HEK293 (cell line): Measurements from ENCODE around the gene NEGR1.
"Not testable (repeated sequence)": the region's sequence is repeated elsewhere in the genome, so short reads cannot be mapped to it uniquely, and the experiment has no call there.

ENCODE experiments used
- CTCF ChIA-PET: fragments of 350-600 bp; formaldehyde crosslinking; extraction: SDS; loops from one replicate; lab custom pipeline; 2021; ENCODE audit warnings: antibody characterized with exemption; lab: Yijun Ruan, JAX
- POLR2A ChIA-PET: fragments of 300-600 bp; formaldehyde crosslinking; extraction: SDS; loops from one replicate; lab custom pipeline; 2020; ENCODE audit warnings: antibody characterized with exemption, inconsistent platforms; lab: Yijun Ruan, JAX
- H3K27ac ChIP-seq: fragments of 200-500 bp; sonication (Bioruptor generic); 2 replicates; pipeline ENCODE4 v1.5.1; 2014; ENCODE audit warnings: low read depth, low read length, control low read depth, inconsistent platforms; ENCODE audit errors: extremely low read depth
- H3K36me3 ChIP-seq, 2 experiments: fragments of 200-500 bp in 1 of 2; sonication (Bioruptor generic) in 1 of 2; 1 replicate in 1 of 2; 2 replicates in 1 of 2; pipeline ENCODE4 v1.5.1; 2014 to 2017; ENCODE audit warnings: inconsistent platforms in 2 of 2, low read length in 2 of 2; ENCODE audit not compliant: control insufficient read depth in 2 of 2, insufficient read depth in 1 of 2
- H3K4me1 ChIP-seq: fragments of 200-500 bp; sonication (Bioruptor generic); 2 replicates; pipeline ENCODE4 v1.5.1; 2014; ENCODE audit warnings: mild to moderate bottlenecking, low read length, inconsistent platforms; ENCODE audit not compliant: control insufficient read depth, insufficient read depth
- H3K4me3 ChIP-seq: 2 replicates; pipeline ENCODE4 v1.5.1; 2011; ENCODE audit warnings: low read depth, mild to moderate bottlenecking, control low read depth, low read length, moderate library complexity
- H3K9me3 ChIP-seq: fragments of 200-500 bp; sonication (Bioruptor generic); 2 replicates; pipeline ENCODE4 v1.5.1; 2014; ENCODE audit warnings: low read depth, low read length, inconsistent platforms; ENCODE audit not compliant: control insufficient read depth, insufficient read depth
- EGR2 ChIP-seq: fragments of 450-650 bp; formaldehyde crosslinking; IDR thresholded peaks from 2 replicates; pipeline ENCODE4 v1.5.1; 2016; ENCODE audit warnings: low read depth, missing biosample characterization, missing genetic modification characterization
- GFI1B ChIP-seq: fragments of 450-650 bp; formaldehyde crosslinking; IDR thresholded peaks from 2 replicates; pipeline ENCODE4 v1.5.1; 2016; ENCODE audit warnings: missing biosample characterization, missing genetic modification characterization
- GLIS1 ChIP-seq: fragments of 450-650 bp; formaldehyde crosslinking; IDR thresholded peaks from 2 replicates; pipeline ENCODE4 v1.5.1; 2016; ENCODE audit warnings: missing biosample characterization, missing genetic modification characterization
- KLF7 ChIP-seq: fragments of 450-650 bp; formaldehyde crosslinking; IDR thresholded peaks from 2 replicates; pipeline ENCODE4 v1.5.1; 2016; ENCODE audit warnings: missing biosample characterization, missing genetic modification characterization, borderline replicate concordance
- ZBTB1 ChIP-seq: fragments of 450-650 bp; formaldehyde crosslinking; IDR thresholded peaks from 2 replicates; pipeline ENCODE4 v1.5.1; 2016; ENCODE audit warnings: missing biosample characterization, missing genetic modification characterization
- ZBTB6 ChIP-seq: fragments of 450-650 bp; formaldehyde crosslinking; IDR thresholded peaks from 2 replicates; pipeline ENCODE4 v1.5.1; 2017; ENCODE audit warnings: missing biosample characterization, missing genetic modification characterization
- ZEB2 ChIP-seq: fragments of 450-650 bp; formaldehyde crosslinking; IDR thresholded peaks from 2 replicates; pipeline ENCODE4 v1.5.1; 2016; ENCODE audit warnings: missing biosample characterization, missing genetic modification characterization
- ZFHX2 ChIP-seq: fragments of 450-650 bp; formaldehyde crosslinking; conservative IDR thresholded peaks from 2 replicates; pipeline ENCODE4 v1.5.1; 2016; ENCODE audit warnings: missing biosample characterization, missing genetic modification characterization
- ZIC2 ChIP-seq: fragments of 450-650 bp; formaldehyde crosslinking; IDR thresholded peaks from 2 replicates; pipeline ENCODE4 v1.5.1; 2016; ENCODE audit warnings: missing biosample characterization, missing genetic modification characterization
- ZNF138 ChIP-seq: fragments of 450-650 bp; formaldehyde crosslinking; IDR thresholded peaks from 2 replicates; pipeline ENCODE4 v1.5.1; 2016; ENCODE audit warnings: missing biosample characterization, missing genetic modification characterization, borderline replicate concordance
- ZNF174 ChIP-seq: fragments of 450-650 bp; formaldehyde crosslinking; IDR thresholded peaks from 2 replicates; pipeline ENCODE4 v1.5.0; 2017; ENCODE audit warnings: missing biosample characterization, mild to moderate bottlenecking, missing genetic modification characterization
- ZNF23 ChIP-seq: fragments of 450-650 bp; formaldehyde crosslinking; IDR thresholded peaks from 2 replicates; pipeline ENCODE4 v1.5.1; 2016; ENCODE audit warnings: missing biosample characterization, missing genetic modification characterization, borderline replicate concordance
- ZNF266 ChIP-seq: fragments of 450-650 bp; formaldehyde crosslinking; IDR thresholded peaks from 2 replicates; pipeline ENCODE4 v1.5.1; 2016; ENCODE audit warnings: missing biosample characterization, missing genetic modification characterization, low read depth
- ZNF292 ChIP-seq: fragments of 450-650 bp; formaldehyde crosslinking; IDR thresholded peaks from 2 replicates; pipeline ENCODE4 v1.5.1; 2016; ENCODE audit warnings: low read depth, missing biosample characterization, missing genetic modification characterization, borderline replicate concordance
- ZNF311 ChIP-seq: fragments of 450-650 bp; formaldehyde crosslinking; IDR thresholded peaks from 2 replicates; pipeline ENCODE4 v1.5.1; 2017; ENCODE audit warnings: missing biosample characterization, missing genetic modification characterization, borderline replicate concordance
- ZNF366 ChIP-seq: fragments of 450-650 bp; formaldehyde crosslinking; conservative IDR thresholded peaks from 2 replicates; pipeline ENCODE4 v1.5.1; 2016; ENCODE audit warnings: missing biosample characterization, missing genetic modification characterization
- ZNF394 ChIP-seq: fragments of 450-650 bp; formaldehyde crosslinking; IDR thresholded peaks from 2 replicates; pipeline ENCODE4 v1.5.1; 2016; ENCODE audit warnings: missing biosample characterization, missing genetic modification characterization, mild to moderate bottlenecking, moderate library complexity, borderline replicate concordance
- ZNF423 ChIP-seq: fragments of 450-650 bp; formaldehyde crosslinking; IDR thresholded peaks from 2 replicates; pipeline ENCODE4 v1.5.1; 2016; ENCODE audit warnings: missing biosample characterization, missing genetic modification characterization
- ZNF610 ChIP-seq: fragments of 450-650 bp; formaldehyde crosslinking; IDR thresholded peaks from 2 replicates; pipeline ENCODE4 v1.5.1; 2016; ENCODE audit warnings: missing biosample characterization, missing genetic modification characterization, borderline replicate concordance
- ZNF624 ChIP-seq: fragments of 450-650 bp; formaldehyde crosslinking; IDR thresholded peaks from 2 replicates; pipeline ENCODE4 v1.5.1; 2017; ENCODE audit warnings: missing biosample characterization, missing genetic modification characterization
- ZNF645 ChIP-seq: fragments of 450-650 bp; formaldehyde crosslinking; IDR thresholded peaks from 2 replicates; pipeline ENCODE4; 2016; ENCODE audit warnings: missing biosample characterization, missing genetic modification characterization

NEGR1 gene

DNA sequence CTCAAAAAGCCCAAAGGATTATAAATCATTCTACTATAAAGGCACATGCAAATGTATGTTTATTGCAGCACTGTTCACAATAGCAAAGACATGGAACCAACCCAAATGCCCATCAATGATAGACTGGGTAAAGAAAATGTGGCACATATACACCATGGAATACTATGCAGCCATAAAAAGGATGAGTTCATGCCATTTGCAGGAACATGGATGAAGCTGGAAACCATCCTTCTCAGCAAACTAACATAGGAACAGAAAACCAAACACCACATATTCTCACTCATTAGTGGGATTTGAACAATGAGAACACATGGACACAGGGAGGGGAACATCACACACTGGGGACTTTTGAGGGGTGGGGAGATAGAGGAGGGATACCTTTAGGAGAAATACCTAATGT, 46.4 kb downstream of the NEGR1 start:
- H3K27ac ChIP-seq, POLR2A ChIA-PET, H3K36me3 ChIP-seq, H3K4me3 ChIP-seq, H3K4me1 ChIP-seq, H3K9me3 ChIP-seq: not testable (repeated sequence)
- CTCF ChIA-PET: interaction anchor here (0.7 kb wide), 1 partner anchor 75 kb away, joined by 4 read pairs; no protein-coding TSS in a partner anchor

DNA sequence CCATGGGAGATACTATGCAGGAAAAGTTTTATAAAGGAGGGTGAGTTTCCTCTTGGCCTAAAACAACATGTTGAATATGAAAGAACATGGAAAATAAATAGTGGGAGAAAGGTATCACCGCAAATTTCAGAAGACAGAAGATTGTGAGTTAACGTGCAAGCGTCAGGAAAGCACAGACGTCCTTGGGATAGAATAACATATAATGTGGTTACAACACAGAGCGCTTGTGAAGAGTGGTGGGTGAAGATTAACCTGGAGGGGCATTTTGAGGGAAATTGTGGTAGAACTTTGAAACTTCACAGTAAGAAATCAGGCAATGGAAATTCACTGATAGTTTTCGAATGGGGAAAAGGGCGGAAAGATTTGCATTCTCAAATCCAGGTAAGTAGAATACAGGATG, 47.3 kb downstream of the NEGR1 start:
- Histone ChIP-seq H3K4me3 (no peak overlapping the region), H3K4me1 (no peaks in the 10 kb centered on the region), H3K36me3 (no peaks in the 10 kb centered on the region), H3K27ac (no peak overlapping the region)
- CTCF ChIA-PET: no interaction called here
- POLR2A ChIA-PET: no interaction called here
- TF ChIP-seq GLIS1 (tag by site-specific recombination) (no peak), ZNF23 (tag by site-specific recombination) (no peak)
- TF ChIP-seq, all 188 proteins: peak for 0
- H3K9me3 ChIP-seq: no peaks in the 10 kb centered on the region

DNA sequence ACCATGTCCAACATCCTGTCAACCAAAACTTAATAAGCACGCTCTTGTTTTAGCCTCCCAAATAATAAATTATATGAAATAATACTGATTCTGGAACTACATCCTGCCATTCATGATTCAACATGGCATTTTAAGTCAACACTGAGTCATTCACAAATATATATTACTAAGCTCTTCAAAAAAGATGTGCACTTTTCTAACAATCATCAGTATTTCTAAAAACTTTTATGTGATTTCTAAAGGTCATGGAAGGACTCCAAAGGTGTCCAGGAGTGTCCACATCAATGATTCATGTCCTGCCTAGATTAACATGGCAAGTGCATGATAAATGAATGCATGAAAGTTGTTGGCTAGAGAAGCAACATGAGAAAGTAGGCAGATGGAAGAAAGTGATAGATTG, 51.6 kb downstream of the NEGR1 start:
- ChIA-PET CTCF (interaction anchor here (0.6 kb wide), 1 partner anchor 837 kb away, joined by 3 read pairs; no protein-coding TSS in a partner anchor), POLR2A (no interaction called here)
- no peak for TF ChIP-seq ZIC2 (tag by site-specific recombination)
- no peak for TF ChIP-seq ZNF645 (tag by site-specific recombination)
- TF ChIP-seq ZNF292: no peak
- TF ChIP-seq ZBTB1: no peak
- no peak for TF ChIP-seq KLF7 (tag by site-specific recombination)
- no peak for TF ChIP-seq ZNF23 (tag by site-specific recombination)
- TF ChIP-seq ZNF266 (tag by site-specific recombination): no peak
- no peak for TF ChIP-seq ZNF311 (tag by site-specific recombination)
- no peak for TF ChIP-seq ZNF624 (tag by site-specific recombination)
- no peak for TF ChIP-seq GFI1B
- TF ChIP-seq ZNF610 (tag by site-specific recombination): no peak
- no peak for TF ChIP-seq ZEB2 (tag by site-specific recombination)
- no peak for TF ChIP-seq ZFHX2 (tag by site-specific recombination)
- TF ChIP-seq ZNF366 (tag by site-specific recombination): no peak
- no peak for TF ChIP-seq ZNF138 (tag by site-specific recombination)
- TF ChIP-seq ZNF423 (tag by site-specific recombination): no peak
- no peak for TF ChIP-seq ZNF174 (tag by site-specific recombination)
- TF ChIP-seq ZBTB6: no peak
- no peak for TF ChIP-seq EGR2 (tag by site-specific recombination)
- TF ChIP-seq ZNF394 (tag by site-specific recombination): no peak
- Histone ChIP-seq H3K4me1 (no peaks in the 10 kb centered on the region), H3K4me3 (no peak overlapping the region), H3K9me3 (no peaks in the 10 kb centered on the region), H3K36me3 (no peaks in the 10 kb centered on the region), H3K27ac (no peak overlapping the region)
